ENCODE data around the gene ZBTB3.
A peak's percentile ranks its signal among the peaks of the same experiment; 100 is the strongest.
"Not testable (repeated sequence)": the region's sequence is repeated elsewhere in the genome, so short reads cannot be mapped to it uniquely, and the experiment has no call there.

ZBTB3 gene

DNA sequence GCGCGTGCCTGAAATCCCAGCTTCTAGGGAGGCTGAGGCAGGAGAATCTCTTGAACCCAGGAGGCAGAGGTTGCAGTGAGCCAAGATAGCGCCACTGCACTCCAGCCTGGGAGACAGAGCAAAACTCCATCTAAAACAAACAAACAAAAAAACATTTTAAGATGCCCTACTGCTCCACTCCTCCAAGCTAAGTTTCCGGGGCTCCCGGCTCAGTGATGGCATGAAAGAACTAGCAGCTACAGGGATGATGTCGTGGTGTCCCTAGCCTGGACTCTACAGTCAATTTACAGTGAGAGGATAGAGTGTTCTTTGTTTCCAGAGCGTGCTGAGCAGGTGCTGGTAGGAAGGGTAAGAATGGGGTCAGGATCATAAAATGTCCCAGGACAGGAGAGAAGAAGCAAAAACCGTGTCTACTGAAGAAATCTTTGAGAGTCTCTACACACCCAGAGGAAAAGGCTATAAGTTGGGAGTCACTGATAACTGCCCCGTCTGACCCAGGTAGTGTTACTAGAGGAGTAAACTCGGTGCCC is 1.2 kb upstream of the ZBTB3 start:
- DNase-seq = no peak

GRCh38 chr11:62752994-62753735 is 795 bp downstream of the ZBTB3 start:
- DNase-seq = no peak

DNA sequence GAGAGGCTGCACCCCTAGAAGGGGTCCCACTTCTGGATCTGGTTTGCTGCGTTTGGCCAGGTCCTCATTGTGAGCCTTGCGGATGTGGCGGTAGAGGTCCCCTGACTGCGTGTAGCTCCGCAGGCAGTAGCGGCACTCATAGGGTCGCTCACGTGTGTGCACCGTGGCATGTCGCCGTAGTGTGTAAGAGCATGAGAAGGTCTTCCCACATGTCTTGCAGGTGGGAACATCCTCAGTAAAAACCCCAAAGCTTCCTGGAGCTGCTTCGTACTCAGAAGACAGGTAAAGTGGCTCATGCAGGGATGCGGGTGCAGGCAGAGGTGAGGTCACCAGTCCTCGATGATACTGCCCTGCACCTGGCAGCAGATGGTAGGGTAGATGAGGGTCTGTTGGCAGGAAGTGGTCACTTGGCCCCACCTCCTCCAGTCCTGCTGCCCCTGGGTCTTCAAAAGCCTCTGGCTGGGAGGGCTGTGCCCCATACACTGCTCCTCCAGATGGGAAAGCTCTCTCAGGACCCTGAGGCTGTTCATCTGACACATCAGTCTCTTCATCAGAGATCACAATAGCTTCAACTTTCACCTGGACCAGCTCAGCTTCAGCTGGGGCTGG is 1.7 kb downstream of the ZBTB3 start:
- no peak for DNase-seq

- not testable (repeated sequence) for DNase-seq
These were observed 4.0 kb downstream of the ZBTB3 start for GRCh38 chr11:62749931-62750330.

GRCh38 chr11:62747475-62748160 is 6.3 kb downstream of the ZBTB3 start:
- no peak for DNase-seq

GRCh38 chr11:62737196-62737595 is 16.8 kb downstream of the ZBTB3 start:
- no peak for DNase-seq

GRCh38 chr11:62732830-62733229 is 21.1 kb downstream of the ZBTB3 start:
- no peak for DNase-seq

GRCh38 chr11:62730076-62730475 is 23.9 kb downstream of the ZBTB3 start:
- DNase-seq = not testable (repeated sequence)

GRCh38 chr11:62728171-62728988 is 25.6 kb downstream of the ZBTB3 start, which contains the start of gene TTC9C:
Gene TTC9C, plus strand, starts transcription at chr11:62728486. Its CDS starts 363 bp downstream, at chr11:62728849.
- DNase-seq = peak; percentile 88

GRCh38 chr11:62727872-62728170 is 26.1 kb downstream of the ZBTB3 start:
- peak; percentile 99 for DNase-seq

DNA sequence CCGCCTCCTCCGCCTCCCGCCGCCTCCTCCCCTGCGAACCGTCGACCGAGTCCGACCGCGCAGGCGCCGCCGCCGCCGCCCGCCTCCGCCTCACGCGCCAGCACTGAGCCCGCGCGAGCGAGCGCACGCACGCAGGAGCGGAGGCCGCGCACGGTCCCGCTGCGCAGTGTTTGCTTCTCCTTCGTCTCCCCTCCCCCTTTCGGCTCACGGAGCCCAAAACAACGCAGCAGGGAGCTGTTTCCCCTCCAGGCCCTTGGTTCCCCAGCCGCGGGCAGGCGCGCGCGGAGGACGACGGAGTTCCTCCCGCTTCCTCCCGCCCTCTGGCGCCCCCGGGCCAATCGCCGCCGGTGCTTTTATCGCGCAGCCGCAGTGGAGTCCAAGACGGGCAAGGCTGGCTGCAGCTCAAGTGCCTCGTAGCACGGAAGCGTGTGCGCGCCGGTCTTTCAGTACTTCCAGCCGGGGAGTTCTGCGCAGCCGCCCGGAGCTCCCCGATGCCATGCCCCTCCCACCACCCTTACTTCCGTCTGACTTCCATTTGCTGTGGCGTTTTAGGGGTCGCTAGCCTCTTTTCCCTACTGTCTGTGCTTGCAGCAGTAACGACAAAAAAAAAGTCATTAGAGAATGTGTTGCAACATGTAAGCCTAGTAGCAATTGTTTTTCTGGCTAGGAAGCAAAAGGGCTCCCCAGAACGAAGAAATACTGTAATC is 26.6 kb downstream of the ZBTB3 start, which contains the start of gene HNRNPUL2:
Gene HNRNPUL2, minus strand, starts transcription at position 293 of the 707 bp plus-strand sequence. CDS start 301 bp downstream, outside the sequence.
- DNase-seq = peak; percentile 100

- DNase-seq = no peak
These were observed 27.1 kb downstream of the ZBTB3 start for GRCh38 chr11:62726915-62727164.

- no peak for DNase-seq
These were observed 27.6 kb downstream of the ZBTB3 start for GRCh38 chr11:62726156-62726914.

DNA sequence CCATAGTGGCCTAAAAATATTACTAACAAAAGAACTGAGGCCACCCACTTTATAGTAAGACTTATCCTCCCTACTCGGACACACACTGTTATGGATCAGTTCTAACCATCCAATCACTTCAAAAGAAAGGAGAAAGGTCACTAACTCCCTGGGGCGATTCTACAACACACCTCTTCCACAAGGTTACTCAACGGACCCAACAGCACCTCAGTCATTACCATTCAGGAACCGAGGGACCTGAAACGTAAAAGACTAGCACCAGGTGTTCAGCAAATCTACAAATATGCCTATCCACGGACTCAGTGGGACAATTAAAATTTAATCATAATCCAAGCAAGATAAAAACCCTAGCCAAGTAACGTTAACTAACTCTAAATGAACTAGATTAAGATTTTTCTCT is 28.3 kb downstream of the ZBTB3 start:
- DNase-seq = no peak

DNA sequence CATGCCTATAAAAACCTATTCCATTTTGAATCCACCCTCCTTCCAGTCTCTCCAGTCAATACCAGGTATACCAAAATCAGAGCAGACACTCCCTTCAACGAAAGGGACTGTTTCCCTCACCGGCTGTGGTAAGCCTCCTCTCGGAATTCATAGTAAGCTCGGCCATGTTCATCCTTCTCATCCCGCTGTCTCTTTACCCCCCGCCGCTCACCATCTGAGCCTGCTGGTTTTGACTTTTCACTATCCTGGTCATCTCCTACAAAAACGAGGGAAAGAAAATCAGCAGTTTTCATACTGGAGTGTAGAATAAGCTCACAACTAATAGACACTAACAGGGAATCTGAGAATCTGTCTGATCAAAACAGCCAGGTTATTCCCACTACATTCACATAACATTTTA is 29.8 kb downstream of the ZBTB3 start:
- DNase-seq = no peak

GRCh38 chr11:62721994-62722393 is 32.0 kb downstream of the ZBTB3 start:
- DNase-seq = no peak

- no peak for DNase-seq
These were observed 34.5 kb downstream of the ZBTB3 start for GRCh38 chr11:62719302-62719978.

DNA sequence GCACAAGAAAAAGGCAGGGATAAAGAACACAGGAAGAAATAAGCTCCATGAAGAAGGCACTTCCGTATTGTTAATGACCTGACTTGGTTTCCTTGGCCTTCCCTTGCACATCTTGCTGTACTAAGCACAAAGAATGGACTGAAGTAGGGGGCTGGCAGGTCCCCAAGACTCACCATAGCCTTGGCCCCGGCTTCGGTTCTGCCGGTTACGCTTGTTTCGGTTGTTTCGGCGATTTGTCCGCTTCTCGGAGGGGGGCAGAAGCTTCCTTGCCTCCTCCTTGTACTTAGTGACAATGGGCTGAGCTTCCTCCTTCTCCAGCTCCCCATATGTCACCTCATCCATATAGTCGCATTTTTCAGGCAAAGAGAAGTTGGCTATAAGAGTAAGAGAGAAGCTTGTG is 37.1 kb downstream of the ZBTB3 start:
- DNase-seq = no peak

DNA sequence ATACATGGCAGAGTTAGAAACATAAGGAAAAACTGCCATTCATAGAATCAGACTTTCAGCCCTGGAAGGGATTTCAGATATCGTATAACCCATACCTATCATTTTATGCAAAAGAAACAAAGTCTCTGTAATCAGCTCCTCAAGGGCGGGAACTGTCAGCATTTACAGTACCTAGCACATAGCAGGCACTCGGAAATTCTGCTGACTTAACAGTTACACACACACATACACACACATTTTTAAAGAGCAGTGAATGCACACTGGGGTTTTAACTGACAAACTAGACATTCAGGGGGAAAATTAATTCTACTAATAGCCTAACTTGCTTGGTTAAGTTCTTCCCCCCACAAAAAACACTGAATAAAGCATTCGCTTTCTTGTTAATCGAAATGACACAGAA is 37.8 kb downstream of the ZBTB3 start:
- DNase-seq = no peak

DNA sequence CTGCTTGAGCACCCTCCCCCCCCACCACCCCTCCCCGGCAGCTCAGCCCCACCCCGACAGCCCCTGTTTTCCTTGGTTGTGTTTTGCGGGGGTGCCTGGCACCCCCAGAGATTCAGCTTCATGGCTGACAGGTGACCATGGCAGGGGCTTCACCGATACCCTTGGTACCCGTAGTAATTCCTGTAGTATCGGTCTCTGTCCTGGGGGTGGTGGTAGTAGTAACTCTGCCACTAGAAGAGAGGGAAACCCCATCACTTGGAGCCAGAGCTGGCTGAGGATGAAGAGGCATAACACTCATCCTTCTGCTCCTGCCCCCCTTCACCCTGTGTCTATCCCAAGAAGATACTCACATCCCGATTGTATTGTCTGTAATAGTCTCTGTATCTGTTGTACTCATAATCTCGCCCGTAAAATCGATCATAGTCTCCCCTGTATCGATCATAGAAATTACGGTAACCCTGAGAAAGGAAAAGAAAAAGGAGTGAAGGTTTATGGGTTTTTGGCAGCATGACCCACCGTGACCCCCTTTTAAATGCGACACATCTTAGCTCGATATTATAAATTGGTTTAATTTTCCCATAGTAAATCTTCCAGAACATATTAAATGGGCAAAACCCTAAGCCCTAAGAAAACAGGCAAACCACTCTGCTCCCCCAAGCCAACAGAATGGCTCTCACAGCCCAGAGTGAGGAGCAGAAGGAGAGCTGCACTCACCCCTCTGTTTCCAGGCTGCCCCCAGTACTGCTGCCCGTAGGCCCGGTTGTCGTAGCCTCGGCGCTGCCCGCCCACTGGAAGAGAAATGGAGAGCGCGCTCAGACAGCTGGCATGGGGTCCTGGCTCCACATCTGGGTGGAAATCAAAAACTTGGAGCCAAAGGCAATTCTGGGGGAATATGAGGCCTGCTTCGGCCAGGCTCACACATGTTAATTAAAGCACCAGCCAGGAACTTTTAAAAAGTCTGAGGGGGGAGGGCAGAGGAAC is 38.5 kb downstream of the ZBTB3 start:
- no peak for DNase-seq

Data from NCI-H345 (cell line).